GM21619 (cell line): ENCODE data around the gene PRDM8.

Source experiments
- ATAC-seq: cut with Tn5 transposase; IDR thresholded peaks from one replicate; pipeline ENCODE4 v1.9.1; 2021; ENCODE audit not compliant: unreplicated experiment

The PRDM8 gene

GRCh38 chr4:80183250-80184052 lies 13.9 kb upstream of the PRDM8 start:
- peak; percentile 43 for ATAC-seq

GRCh38 chr4:80184053-80184824 lies 13.1 kb upstream of the PRDM8 start:
- peak; percentile 85 for ATAC-seq

GRCh38 chr4:80184825-80185756 lies 12.2 kb upstream of the PRDM8 start:
- no peak for ATAC-seq

- ATAC-seq: no peak
These were observed 11.3 kb upstream of the PRDM8 start for GRCh38 chr4:80185787-80186548.

DNA sequence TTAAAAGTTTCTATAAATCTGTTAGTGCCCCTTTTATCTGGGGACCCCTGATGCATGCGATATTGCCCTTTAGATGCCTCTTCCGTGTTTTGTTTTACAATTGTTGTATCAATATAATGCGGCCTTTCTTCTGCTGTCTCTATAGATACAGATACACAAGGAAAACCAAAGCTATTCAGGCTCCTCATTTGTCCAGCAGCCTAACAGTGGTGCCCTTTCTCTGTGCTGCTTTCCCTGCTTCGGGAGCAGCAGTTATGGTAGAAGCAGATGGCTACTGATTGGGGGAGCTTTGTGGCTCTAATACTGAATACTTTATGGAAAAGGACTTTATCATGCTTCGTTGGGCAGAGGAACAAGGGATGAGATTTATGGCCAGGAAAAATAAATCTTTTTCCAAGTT lies 10.6 kb upstream of the PRDM8 start:
- no peak for ATAC-seq

- no peak for ATAC-seq
These were observed 9.6 kb upstream of the PRDM8 start for GRCh38 chr4:80187677-80188076.

DNA sequence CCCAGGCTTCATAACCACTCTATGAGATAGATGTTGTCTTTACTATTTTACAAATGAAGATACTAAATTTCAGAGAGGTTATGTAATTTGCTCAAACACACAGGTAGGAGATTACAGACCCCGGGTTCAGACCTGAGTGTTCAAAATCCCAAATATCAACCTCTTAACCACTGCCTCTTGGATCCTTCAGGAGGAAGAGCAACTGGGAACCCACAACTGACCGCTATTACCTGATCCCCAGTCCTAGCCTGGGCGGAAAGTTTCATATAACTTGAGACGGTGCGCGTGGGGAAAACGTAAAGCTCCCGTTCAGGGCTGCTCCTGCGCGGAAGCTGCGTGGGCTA lies 8.9 kb upstream of the PRDM8 start:
- no peak for ATAC-seq

- no peak for ATAC-seq
These were observed 8.4 kb upstream of the PRDM8 start for GRCh38 chr4:80188801-80189458.

GRCh38 chr4:80189581-80189955 lies 7.7 kb upstream of the PRDM8 start:
- ATAC-seq: no peak

DNA sequence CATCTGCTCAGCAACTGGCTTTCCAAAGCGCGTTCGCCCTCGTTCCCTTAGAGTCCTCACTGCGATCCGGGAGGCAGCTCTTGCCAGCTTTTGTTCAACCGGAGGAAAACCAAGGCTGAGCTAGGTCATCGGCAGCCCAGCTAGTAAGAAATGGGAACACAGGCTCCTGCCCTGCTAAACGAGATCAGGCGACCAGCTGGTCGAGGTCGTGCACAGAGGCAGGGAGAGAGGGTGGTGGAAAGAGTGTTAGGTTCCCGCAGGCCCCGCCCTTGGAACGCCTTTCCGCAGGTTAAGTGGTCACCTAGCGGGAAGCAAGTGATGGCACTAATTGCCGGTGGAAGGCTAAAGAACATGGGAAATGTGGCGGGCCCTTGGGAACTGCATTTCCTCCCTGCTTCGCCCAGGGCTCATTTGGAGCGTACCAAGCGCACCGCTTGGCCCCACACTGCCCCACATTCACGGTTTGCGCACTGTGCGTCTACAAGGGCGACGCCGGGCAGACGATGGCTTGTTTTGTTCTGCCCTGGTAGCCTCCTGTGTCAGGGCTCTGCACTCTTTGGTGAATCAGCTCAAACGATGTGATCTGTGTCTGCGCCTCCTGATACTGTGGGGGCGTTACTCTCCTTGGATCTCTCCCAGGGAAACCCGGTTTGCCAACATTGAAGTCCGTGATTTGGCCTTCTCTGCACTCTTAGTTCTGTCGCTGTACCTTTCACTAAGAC lies 7.2 kb upstream of the PRDM8 start:
- no peak for ATAC-seq

- ATAC-seq: no peak
These were observed 4.9 kb upstream of the PRDM8 start for GRCh38 chr4:80192252-80192866.

DNA sequence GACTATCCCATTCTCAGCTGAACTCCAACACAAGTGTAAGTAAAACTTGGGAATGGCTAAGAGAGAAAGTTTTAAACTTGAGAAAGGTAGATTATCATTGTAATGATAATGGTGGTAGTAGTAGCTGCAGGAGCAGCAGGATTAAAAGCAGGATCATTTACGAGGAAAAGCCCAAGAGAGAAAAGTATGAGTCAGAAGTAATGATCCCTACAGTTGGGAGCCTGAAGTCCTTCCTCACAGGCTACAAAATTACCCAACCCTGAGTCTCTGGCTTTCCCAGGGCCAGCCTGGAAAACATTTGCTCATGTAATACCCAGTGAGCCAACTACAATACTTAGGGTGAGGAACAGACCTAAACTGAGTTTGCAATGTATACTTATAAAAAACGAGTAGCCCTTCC lies 4.4 kb upstream of the PRDM8 start:
- no peak for ATAC-seq

- no peak for ATAC-seq
These were observed 1.7 kb upstream of the PRDM8 start for GRCh38 chr4:80195441-80196140.

DNA sequence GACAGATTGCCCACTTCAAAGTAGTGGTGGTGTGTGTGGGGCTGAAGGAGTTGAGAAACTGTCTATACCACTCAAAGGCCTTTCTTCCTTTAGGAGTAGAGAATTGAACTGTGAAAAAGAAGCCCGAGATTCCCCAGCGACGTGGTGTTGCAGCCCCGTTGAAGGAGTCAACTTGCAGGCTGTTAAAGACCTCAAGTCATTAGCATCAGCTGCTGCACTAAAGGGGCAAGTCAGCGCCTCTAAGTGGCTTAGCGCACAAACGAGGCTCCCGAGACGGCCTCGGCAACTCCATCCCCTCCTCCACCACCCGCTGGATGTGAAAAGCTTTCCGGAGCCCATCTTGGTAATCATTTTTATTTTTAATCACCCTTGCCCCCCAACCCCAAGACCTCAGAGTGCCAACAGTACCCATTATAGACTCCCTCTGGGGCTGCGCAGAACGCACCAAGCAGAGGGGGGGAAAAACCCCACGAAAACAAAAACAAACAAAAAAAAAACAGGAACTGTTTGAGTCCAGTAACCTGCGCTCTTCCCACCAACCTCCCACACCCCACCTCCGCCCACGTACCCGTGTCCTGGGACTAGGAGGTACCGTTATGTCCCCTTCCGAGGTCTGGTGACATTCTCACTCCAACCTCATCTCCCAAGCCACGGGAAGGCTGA lies 913 bp upstream of the PRDM8 start:
- no peak for ATAC-seq

GRCh38 chr4:80197601-80198440 lies 518 bp downstream of the PRDM8 start:
- no peak for ATAC-seq

DNA sequence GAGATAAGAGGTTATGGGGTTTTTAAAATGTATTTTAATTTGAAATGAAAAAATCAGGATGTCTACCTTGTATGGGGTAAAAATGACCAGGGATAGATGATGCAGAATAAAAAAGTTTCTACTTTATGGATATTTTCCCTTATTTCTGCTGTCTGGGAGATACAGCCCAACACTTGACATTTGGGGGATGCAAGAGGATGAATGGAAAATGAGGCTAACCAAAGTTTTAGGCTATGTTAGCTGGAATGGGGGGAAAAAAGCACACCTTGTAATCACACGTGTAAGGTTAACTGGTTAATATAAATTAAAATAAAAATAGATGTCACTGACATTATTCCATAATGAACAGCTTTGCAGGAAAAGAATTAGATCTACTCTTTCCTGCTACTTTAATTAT lies 1.1 kb downstream of the PRDM8 start:
- no peak for ATAC-seq

GRCh38 chr4:80199004-80199560 lies 1.8 kb downstream of the PRDM8 start:
- ATAC-seq: no peak
